HL-60 (cell line): ENCODE data around the gene DNAJC15.

Experiments
- GABPA ChIP-seq: IDR thresholded peaks from 2 replicates; pipeline ENCODE4 v1.6.1; 2012; ENCODE audit warnings: low read depth
- POLR2AphosphoS5 ChIP-seq: IDR thresholded peaks from 2 replicates; pipeline ENCODE4 v1.6.1; 2012; ENCODE audit warnings: low read depth
- SPI1 ChIP-seq: IDR thresholded peaks from 2 replicates; pipeline ENCODE4 v1.6.1; 2012; ENCODE audit warnings: low read depth, mild to moderate bottlenecking, borderline replicate concordance
- TF ChIP-seq, protein P1 (sequence below): IDR thresholded peaks from one replicate; pipeline ENCODE4 v1.5.1; 2011; ENCODE audit warnings: low read length, control low read depth, inconsistent platforms; ENCODE audit not compliant: insufficient read depth
- TF ChIP-seq, protein P2 (sequence below): IDR thresholded peaks from 2 replicates; pipeline ENCODE4 v1.6.1; 2012; ENCODE audit warnings: low read depth; ENCODE audit not compliant: insufficient replicate concordance

DNA sequence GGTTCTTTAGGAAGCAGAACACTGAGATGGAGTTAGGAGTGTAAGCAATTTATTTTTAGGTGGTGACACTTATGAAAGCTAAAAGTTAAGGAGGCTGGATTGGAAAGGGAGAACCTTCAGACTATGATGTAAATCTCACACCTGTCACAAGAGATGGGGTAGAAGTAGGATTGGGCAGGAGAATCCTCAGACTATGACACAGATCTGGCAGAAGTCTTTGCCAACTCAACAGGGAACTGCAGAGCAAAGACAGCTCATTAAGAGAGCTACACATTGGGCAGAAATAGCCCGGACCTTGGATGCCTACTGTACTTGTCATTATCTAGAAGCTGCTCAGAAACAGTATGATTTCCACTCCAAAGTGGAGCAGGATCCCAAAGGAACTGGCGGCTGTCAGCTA is 134.4 kb downstream of the DNAJC15 start:
- TF ChIP-seq POLR2AphosphoS5 (no peak), GABPA (no peak), SPI1 (no peak)
- TF ChIP-seq, protein P1, sequence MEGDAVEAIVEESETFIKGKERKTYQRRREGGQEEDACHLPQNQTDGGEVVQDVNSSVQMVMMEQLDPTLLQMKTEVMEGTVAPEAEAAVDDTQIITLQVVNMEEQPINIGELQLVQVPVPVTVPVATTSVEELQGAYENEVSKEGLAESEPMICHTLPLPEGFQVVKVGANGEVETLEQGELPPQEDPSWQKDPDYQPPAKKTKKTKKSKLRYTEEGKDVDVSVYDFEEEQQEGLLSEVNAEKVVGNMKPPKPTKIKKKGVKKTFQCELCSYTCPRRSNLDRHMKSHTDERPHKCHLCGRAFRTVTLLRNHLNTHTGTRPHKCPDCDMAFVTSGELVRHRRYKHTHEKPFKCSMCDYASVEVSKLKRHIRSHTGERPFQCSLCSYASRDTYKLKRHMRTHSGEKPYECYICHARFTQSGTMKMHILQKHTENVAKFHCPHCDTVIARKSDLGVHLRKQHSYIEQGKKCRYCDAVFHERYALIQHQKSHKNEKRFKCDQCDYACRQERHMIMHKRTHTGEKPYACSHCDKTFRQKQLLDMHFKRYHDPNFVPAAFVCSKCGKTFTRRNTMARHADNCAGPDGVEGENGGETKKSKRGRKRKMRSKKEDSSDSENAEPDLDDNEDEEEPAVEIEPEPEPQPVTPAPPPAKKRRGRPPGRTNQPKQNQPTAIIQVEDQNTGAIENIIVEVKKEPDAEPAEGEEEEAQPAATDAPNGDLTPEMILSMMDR: no peak
- TF ChIP-seq, protein P2, sequence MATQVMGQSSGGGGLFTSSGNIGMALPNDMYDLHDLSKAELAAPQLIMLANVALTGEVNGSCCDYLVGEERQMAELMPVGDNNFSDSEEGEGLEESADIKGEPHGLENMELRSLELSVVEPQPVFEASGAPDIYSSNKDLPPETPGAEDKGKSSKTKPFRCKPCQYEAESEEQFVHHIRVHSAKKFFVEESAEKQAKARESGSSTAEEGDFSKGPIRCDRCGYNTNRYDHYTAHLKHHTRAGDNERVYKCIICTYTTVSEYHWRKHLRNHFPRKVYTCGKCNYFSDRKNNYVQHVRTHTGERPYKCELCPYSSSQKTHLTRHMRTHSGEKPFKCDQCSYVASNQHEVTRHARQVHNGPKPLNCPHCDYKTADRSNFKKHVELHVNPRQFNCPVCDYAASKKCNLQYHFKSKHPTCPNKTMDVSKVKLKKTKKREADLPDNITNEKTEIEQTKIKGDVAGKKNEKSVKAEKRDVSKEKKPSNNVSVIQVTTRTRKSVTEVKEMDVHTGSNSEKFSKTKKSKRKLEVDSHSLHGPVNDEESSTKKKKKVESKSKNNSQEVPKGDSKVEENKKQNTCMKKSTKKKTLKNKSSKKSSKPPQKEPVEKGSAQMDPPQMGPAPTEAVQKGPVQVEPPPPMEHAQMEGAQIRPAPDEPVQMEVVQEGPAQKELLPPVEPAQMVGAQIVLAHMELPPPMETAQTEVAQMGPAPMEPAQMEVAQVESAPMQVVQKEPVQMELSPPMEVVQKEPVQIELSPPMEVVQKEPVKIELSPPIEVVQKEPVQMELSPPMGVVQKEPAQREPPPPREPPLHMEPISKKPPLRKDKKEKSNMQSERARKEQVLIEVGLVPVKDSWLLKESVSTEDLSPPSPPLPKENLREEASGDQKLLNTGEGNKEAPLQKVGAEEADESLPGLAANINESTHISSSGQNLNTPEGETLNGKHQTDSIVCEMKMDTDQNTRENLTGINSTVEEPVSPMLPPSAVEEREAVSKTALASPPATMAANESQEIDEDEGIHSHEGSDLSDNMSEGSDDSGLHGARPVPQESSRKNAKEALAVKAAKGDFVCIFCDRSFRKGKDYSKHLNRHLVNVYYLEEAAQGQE: no peak
